ELF-1 (cell line): ENCODE results near the gene PRR7.

Source experiments
- DNase-seq: peaks from one replicate; pipeline ENCODE4 v3.0.0-alpha.2; 2016; ENCODE audit warnings: low read depth, low spot score

Gene PRR7

DNA sequence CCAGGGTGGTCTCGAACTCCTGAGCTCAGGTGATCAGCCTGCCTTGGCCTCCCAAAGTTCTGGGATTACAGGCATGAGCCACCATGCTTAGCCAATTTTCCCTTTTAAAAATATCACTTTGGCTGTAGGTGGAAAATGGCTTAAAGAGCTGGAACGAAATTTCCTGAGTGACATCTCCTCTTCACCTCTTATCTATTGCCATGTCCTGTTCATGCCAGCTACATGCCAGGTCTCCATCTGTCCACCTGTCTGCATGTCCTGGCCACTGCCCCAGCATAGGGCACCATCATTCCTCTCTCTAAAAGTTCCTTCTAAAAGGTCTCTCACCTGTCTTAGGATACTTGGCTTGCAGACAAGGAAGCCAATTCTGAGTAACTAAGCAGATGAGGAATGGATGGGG is 22.9 kb upstream of the PRR7 start:
- no peak for DNase-seq

GRCh38 chr5:177425196-177425800 is 21.3 kb upstream of the PRR7 start:
- DNase-seq: no peak

GRCh38 chr5:177425801-177426565 is 20.6 kb upstream of the PRR7 start:
- peak; percentile 100 for DNase-seq

DNA sequence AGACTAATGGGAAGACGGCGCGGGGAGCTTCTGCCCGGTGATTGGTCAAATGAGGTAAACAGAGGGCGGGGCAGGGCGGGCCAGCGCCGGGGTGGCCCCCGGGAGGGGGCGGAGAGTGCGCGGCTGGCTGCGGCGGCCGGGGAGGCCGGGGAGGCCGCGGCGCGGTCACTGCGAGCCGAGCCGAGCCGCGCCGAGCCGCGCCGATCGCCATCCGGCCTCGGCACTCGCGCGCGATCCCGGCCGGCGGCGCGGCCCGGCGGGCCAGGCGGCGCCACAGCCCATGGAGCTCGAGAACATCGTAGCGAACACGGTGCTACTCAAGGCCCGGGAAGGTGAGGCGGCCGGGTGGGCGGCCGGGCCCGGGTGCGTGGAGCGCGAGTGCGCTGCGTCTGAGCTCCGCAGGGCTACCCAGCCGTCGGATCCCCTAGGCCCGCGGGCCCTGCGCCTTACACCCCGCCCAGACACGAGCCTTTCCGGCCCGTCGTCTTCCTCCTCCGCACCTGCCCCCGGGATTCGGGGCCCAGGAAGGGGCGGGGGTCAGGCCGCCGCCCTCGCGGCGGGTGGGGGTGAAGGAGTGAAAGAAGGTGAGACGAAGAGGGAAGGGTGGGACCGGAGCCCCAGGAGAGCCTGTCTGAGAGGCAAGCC is 19.9 kb upstream of the PRR7 start, which contains the start of gene GRK6:
Gene GRK6 (plus strand): TSS at position 111 of the 645 bp plus-strand sequence. CDS start 170 bp downstream, at position 281.
- DNase-seq: peak; percentile 46

DNA sequence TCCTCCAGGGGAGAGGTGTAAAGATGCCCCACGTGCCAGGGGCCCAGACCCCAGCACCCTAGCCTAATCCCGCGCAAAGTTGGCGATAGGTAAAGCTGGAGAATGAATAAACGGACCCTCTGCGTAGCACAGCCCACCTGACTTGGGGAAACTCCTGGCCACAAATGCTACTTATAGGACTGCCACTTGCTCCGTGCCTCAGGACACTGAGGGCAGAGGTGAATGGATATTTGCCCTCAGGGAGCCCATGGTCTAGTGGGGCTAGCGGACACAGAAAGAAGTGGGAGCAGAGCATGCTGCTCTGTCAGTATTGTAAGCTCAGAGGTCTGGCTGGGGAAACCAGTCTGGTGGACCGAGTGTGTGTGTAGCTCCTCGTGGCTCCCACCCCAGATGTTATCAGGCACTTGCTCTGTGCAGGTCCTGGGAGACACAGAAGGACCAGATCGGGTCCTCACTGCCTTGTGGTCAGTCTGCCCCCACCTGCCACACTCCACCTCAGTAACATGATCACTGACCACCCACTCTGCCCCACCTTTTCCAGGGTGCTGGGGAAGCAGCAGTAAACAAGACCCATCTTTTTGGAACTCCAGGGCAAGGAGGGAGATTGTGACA is 19.3 kb upstream of the PRR7 start:
- DNase-seq: peak; percentile 64

- DNase-seq: peak; percentile 36
Measured at GRCh38 chr5:177427919-177428573, 18.6 kb upstream of the PRR7 start.

DNA sequence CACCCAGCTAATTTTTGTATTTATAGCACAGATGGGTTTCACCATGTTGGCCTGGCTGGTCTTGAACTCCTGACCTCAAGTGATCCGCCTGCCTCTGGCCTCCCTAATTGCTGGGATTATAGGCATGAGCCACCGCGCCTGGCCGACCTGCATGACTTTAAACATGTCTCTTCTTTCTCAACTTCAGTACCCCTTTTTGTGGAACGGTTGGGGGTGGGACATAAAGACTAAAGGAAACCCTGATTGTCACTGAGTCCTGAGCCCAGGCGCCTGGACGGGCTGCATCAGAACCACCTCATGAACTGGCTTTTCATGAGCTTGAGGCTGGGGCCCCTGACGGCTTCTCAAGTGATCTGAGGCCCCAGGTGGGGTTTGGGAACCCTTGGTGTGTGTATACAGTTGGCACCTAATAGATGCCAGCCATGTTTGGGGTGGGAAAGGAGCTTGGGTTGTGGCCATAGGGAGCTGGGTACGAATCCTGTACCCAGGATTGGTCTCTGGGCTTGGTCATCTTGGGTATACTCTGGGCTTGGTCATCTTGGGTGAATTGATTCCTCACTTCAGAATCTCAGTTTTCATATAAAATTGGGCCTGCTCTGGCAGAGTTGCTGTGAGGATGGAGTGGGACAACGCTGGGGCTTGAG is 17.9 kb upstream of the PRR7 start:
- no peak for DNase-seq

- no peak for DNase-seq
Measured at GRCh38 chr5:177429248-177430040, 17.2 kb upstream of the PRR7 start.

DNA sequence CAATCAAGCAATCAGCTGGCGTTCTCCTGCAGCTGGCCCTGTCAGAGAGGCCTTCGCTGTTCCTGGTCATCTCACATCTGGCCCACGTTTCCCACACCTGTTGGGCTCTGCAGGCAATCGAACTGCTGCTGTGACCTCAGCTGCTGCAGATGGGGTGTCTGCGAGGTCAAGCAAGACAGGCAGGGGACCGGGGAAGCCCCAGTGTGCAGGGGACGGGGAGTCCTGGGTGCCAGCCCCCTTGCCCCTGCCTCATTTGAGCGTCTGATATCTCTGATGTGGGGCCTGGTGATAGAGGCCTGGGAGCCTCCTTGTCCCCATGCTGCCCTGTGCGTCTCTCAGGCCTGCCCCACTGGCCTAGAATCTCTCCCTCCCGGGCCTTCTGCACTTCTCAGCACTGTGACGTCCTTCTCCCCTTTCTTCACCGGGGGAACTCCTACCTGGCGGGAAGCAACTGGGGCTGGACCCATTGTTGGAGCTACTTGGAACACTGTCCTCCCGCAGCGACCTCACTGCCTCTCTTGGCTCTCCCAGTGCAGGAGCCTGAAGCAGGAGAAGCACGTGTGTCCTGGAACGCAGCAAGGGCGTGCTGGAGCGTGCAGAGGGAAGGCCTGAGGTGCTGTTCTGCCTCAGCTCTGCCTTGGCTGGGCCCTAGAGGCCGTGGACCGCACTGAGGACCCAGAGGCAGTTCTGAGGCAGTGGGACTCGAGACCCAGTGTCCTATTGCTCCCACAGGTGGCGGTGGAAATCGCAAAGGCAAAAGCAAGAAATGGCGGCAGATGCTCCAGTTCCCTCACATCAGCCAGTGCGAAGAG is 16.3 kb upstream of the PRR7 start:
- DNase-seq: no peak

- DNase-seq: no peak
Measured at GRCh38 chr5:177430972-177431316, 15.7 kb upstream of the PRR7 start.

- no peak for DNase-seq
Measured at GRCh38 chr5:177431317-177432142, 15.1 kb upstream of the PRR7 start.

DNA sequence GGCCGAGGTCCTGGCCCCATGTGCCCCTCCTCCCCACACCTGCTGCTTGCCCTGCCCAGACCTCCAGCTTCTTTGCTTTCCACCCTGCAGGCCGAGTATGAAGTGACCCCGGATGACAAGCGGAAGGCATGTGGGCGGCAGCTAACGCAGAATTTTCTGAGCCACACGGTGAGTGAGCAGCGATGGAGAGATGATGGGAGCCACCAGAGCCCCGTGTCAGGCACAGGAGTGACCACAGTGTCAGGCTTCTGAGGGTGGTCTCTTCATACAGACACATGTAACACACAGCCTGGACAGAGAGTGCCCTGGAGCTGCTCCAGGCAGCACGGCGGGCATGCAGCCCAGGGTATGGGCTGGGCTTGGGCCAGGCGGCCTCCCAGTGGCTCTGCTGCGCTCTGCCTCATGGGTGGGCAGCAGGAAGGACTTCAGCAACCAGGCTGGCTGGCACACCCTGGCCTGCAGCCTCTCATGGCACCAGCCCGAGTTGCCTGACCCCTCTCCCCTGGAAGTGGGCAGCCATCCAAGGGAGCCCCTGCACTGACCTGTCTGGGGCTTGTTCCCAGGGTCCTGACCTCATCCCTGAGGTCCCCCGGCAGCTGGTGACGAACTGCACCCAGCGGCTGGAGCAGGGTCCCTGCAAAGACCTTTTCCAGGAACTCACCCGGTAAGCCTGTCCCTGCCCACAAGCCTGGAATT is 14.3 kb upstream of the PRR7 start:
- no peak for DNase-seq

DNA sequence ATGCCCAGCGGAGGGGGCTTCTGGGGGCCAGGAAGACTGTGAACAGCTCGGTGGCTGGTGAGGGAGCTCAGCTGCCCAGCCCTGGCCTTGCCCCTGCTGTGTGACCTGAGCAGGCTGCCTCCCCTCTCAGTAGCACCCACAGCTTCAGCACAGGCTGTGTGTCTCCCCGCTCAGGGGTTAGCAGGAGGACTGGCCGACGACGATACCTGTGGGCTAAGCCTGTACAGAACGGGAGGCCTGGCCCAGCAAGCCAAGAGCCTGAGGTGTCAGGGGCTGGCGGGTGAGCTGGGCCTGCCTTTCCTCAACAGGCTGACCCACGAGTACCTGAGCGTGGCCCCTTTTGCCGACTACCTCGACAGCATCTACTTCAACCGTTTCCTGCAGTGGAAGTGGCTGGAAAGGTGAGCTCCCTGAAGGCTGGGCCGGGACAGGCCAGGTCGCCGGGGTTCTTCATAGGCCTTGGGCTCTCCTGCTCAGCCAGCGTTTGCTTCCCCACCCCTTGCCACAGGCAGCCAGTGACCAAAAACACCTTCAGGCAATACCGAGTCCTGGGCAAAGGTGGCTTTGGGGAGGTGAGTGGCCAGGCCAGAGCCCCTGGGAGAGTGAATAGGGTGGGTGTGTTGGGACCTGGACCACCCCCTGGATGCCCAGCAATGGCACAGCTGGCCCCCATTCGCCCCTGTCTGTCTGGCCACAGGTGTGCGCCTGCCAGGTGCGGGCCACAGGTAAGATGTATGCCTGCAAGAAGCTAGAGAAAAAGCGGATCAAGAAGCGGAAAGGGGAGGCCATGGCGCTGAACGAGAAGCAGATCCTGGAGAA is 13.6 kb upstream of the PRR7 start:
- DNase-seq: no peak

DNA sequence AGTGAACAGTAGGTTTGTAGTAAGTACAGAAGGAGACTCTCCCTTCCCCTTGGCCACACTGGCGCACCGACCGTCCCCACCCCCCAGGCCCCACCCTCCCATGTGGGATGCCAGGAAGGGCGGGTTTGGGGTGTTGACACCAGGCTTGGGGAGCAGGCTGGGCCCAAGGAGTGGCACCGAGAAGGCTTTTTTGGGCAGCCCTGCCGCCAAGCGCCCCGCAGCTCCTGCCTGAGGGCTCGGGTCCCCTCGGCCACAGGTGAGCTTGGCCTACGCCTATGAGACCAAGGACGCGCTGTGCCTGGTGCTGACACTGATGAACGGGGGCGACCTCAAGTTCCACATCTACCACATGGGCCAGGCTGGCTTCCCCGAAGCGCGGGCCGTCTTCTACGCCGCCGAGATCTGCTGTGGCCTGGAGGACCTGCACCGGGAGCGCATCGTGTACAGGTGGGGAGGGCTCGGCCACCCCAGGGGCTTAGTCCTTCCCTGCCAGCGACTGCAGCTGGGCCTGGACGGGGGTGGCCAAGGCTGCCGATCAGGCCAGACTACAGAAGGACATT is 12.9 kb upstream of the PRR7 start:
- DNase-seq: no peak

GRCh38 chr5:177434437-177434836 is 12.2 kb upstream of the PRR7 start:
- DNase-seq: no peak

GRCh38 chr5:177434942-177435738 is 11.5 kb upstream of the PRR7 start:
- DNase-seq: no peak
